H1 (cell line): Measurements from ENCODE around the gene LRP5. TPM values are rescaled to one million over a fixed set of nuclear protein-coding genes. Genes with fewer than 3 reads are reported as not detected.
A peak's percentile ranks its signal among the peaks of the same experiment; 100 is the strongest.

Source experiments
- CTCF ChIA-PET: fragments of 300-600 bp; sonication (Branson Sonifier 250); formaldehyde crosslinking; loops from one replicate; lab custom pipeline; 2021; ENCODE audit not compliant: partially characterized antibody; lab: Charles Lee
- POLR2A ChIA-PET: fragments of 300-600 bp; sonication (Branson Sonifier 250); formaldehyde crosslinking; loops from one replicate; lab custom pipeline; 2021; ENCODE audit warnings: inconsistent platforms; ENCODE audit not compliant: partially characterized antibody; lab: Charles Lee
- DNase-seq, 2 experiments: peaks; one replicate each; pipeline versions ENCODE4 v3.0.0 to v3.0.0-alpha.2; 2010 to 2022; ENCODE audit warnings: low spot score in 2 of 2, low read depth in 1 of 2, mixed read lengths in 1 of 2
- FAIRE-seq: peaks from 2 replicates; lab custom pipeline; 2011; peaks lifted over from hg19 to GRCh38; lab: Jason Lieb, UNC
- H2AFZ ChIP-seq: 2 replicates; pipeline ENCODE4 v1.8.1; 2012; ENCODE audit warnings: low read length, inconsistent platforms
- H2AK5ac ChIP-seq: 2 replicates; pipeline ENCODE4 v1.6.1; 2013; ENCODE audit warnings: low read depth, low read length
- H2BK120ac ChIP-seq: replicated peaks from 2 replicates; pipeline ENCODE3; 2013; ENCODE audit warnings: low read depth, low read length, inconsistent platforms
- H2BK12ac ChIP-seq: 2 replicates; pipeline ENCODE4 v1.6.1; 2013; ENCODE audit warnings: low read depth, low read length
- H2BK15ac ChIP-seq: 2 replicates; pipeline ENCODE4 v1.6.1; 2013; ENCODE audit warnings: low read length
- H2BK20ac ChIP-seq: 2 replicates; pipeline ENCODE4 v1.6.1; 2013; ENCODE audit warnings: low read length
- H2BK5ac ChIP-seq: 2 replicates; pipeline ENCODE4 v1.6.1; 2013; ENCODE audit warnings: low read depth, low read length
- H3K14ac ChIP-seq: 2 replicates; pipeline ENCODE4 v1.6.1; 2013; ENCODE audit warnings: inconsistent platforms; ENCODE audit not compliant: insufficient read length
- H3K18ac ChIP-seq: 2 replicates; pipeline ENCODE4 v1.6.1; 2013; ENCODE audit warnings: low read length; ENCODE audit errors: extremely low read depth
- H3K23ac ChIP-seq: 2 replicates; pipeline ENCODE4 v1.6.1; 2013; ENCODE audit warnings: inconsistent platforms; ENCODE audit not compliant: insufficient read length
- H3K23me2 ChIP-seq: 2 replicates; pipeline ENCODE4 v1.6.1; 2013; ENCODE audit warnings: low read depth, low read length
- H3K27ac ChIP-seq: 2 replicates; pipeline ENCODE4 v1.6.1; 2011; ENCODE audit warnings: low read depth, low read length, inconsistent platforms
- H3K27me3 ChIP-seq, 4 experiments: replicated peaks in 1 of 4; 1 replicate in 1 of 4; 2 replicates in 3 of 4; pipeline versions ENCODE4 v1.6.1 to v1.8.1; 2011 to 2013; ENCODE audit warnings: low read length in 3 of 4, mild to moderate bottlenecking in 3 of 4, inconsistent platforms in 2 of 4, mixed read lengths in 2 of 4, moderate library complexity in 1 of 4; ENCODE audit not compliant: control insufficient read depth in 3 of 4, insufficient read depth in 3 of 4; ENCODE audit errors: extremely low read depth in 1 of 4
- H3K36me3 ChIP-seq, 4 experiments: 2 replicates each; pipeline versions ENCODE4 v1.6.1 to v1.8.1; 2011 to 2013; ENCODE audit warnings: mild to moderate bottlenecking in 4 of 4, low read length in 3 of 4, moderate library complexity in 2 of 4, control low read depth in 1 of 4, inconsistent platforms in 1 of 4; ENCODE audit not compliant: insufficient read depth in 4 of 4, control insufficient read depth in 2 of 4
- H3K4ac ChIP-seq: replicated peaks from 2 replicates; pipeline ENCODE3; 2013; ENCODE audit warnings: low read length, low read depth, mixed read lengths, inconsistent platforms; ENCODE audit not compliant: insufficient read length
- H3K4me1 ChIP-seq, 4 experiments: replicated peaks in 1 of 4; 1 replicate in 1 of 4; 2 replicates in 3 of 4; pipeline versions ENCODE4 v1.6.1 to v1.8.1; 2011 to 2013; ENCODE audit warnings: low read length in 3 of 4, inconsistent platforms in 2 of 4, mixed read lengths in 1 of 4; ENCODE audit not compliant: insufficient read depth in 4 of 4, control insufficient read depth in 3 of 4
- H3K4me2 ChIP-seq, 2 experiments: 2 replicates each; pipeline versions ENCODE4 v1.6.1 to v1.8.1; 2011 to 2013; ENCODE audit warnings: low read depth in 2 of 2, low read length in 2 of 2, control low read depth in 1 of 2, inconsistent platforms in 1 of 2, mild to moderate bottlenecking in 1 of 2; ENCODE audit not compliant: insufficient read depth in 1 of 2
- H3K4me3 ChIP-seq, 4 experiments: fragments of 200-600, 300-600 bp in 1 of 4; sonication (generic), shearing (Covaris generic), sonication (Bioruptor Twin) in 1 of 4; 2 replicates each; pipeline versions ENCODE4 v1.5.1 to v1.8.1; 2011 to 2016; ENCODE audit warnings: low read length in 4 of 4, low read depth in 3 of 4, control low read depth in 2 of 4, inconsistent platforms in 2 of 4, mild to moderate bottlenecking in 2 of 4, mixed read lengths in 1 of 4, moderate library complexity in 1 of 4; ENCODE audit not compliant: insufficient read depth in 2 of 4; ENCODE audit errors: extremely low read depth in 1 of 4
- H3K56ac ChIP-seq: replicated peaks from 2 replicates; pipeline ENCODE3; 2013; ENCODE audit warnings: low read depth, mild to moderate bottlenecking, mixed read lengths, low read length, inconsistent platforms; ENCODE audit not compliant: insufficient read length
- H3K79me1 ChIP-seq: 2 replicates; pipeline ENCODE4 v1.6.1; 2013; ENCODE audit warnings: low read depth, low read length, control low read depth
- H3K79me2 ChIP-seq, 2 experiments: 2 replicates each; pipeline versions ENCODE4 v1.6.1 to v1.8.1; 2012 to 2013; ENCODE audit warnings: low read length in 2 of 2, mild to moderate bottlenecking in 2 of 2, inconsistent platforms in 1 of 2; ENCODE audit not compliant: insufficient read depth in 2 of 2, control insufficient read depth in 1 of 2
- H3K9ac ChIP-seq, 4 experiments: replicated peaks in 1 of 4; 1 replicate in 1 of 4; 2 replicates in 3 of 4; pipeline versions ENCODE4 v1.6.1 to v1.8.1; 2011 to 2013; ENCODE audit warnings: low read depth in 3 of 4, low read length in 3 of 4, control low read depth in 2 of 4, mild to moderate bottlenecking in 2 of 4, moderate library complexity in 2 of 4, inconsistent platforms in 1 of 4; ENCODE audit errors: extremely low read depth in 1 of 4
- H3K9me3 ChIP-seq, 2 experiments: 2 replicates each; pipeline versions ENCODE4 v1.6.1 to v1.8.1; 2012 to 2013; ENCODE audit warnings: mild to moderate bottlenecking in 2 of 2, moderate library complexity in 2 of 2, control low read depth in 1 of 2, inconsistent platforms in 1 of 2, low read depth in 1 of 2, low read length in 1 of 2, mixed read lengths in 1 of 2; ENCODE audit not compliant: insufficient read depth in 2 of 2
- H4K20me1 ChIP-seq, 2 experiments: replicated peaks in 1 of 2; 2 replicates each; pipeline versions ENCODE3 to v1.8.1; 2011 to 2013; ENCODE audit warnings: inconsistent platforms in 2 of 2, low read length in 2 of 2, mild to moderate bottlenecking in 1 of 2; ENCODE audit not compliant: insufficient read depth in 2 of 2, control insufficient read depth in 1 of 2
- H4K5ac ChIP-seq: 2 replicates; pipeline ENCODE4 v1.6.1; 2013; ENCODE audit warnings: low read length, low read depth, mixed read lengths, inconsistent platforms; ENCODE audit not compliant: insufficient read length
- H4K8ac ChIP-seq: 2 replicates; pipeline ENCODE4 v1.8.0; 2013; ENCODE audit warnings: mild to moderate bottlenecking, moderate library complexity, low read length, inconsistent platforms; ENCODE audit not compliant: insufficient read depth; ENCODE audit errors: extremely low read depth
- H4K91ac ChIP-seq: replicated peaks from 2 replicates; pipeline ENCODE3; 2013; ENCODE audit warnings: low read length, mixed read lengths, inconsistent platforms; ENCODE audit not compliant: insufficient read length
- RAD21 ChIP-seq, 2 experiments: IDR thresholded peaks in 1 of 2; conservative IDR thresholded peaks in 1 of 2; 2 replicates each; pipeline ENCODE4 v1.6.1; 2011; ENCODE audit warnings: low read depth in 2 of 2, low read length in 2 of 2, improper control_type of control experiment in 1 of 2, inconsistent platforms in 1 of 2, mild to moderate bottlenecking in 1 of 2, moderate library complexity in 1 of 2
- SP1 ChIP-seq: IDR thresholded peaks from 2 replicates; pipeline ENCODE4 v1.6.1; 2011; ENCODE audit warnings: low read depth, low read length
- YY1 ChIP-seq: IDR thresholded peaks from 2 replicates; pipeline ENCODE4 v1.6.1; 2011; ENCODE audit warnings: low read depth, mild to moderate bottlenecking, low read length
- WGBS, 2 experiments: shearing (Covaris generic) in 1 of 2; methylation state at CpG; one replicate each; pipeline versions ENCODE4 v1.1.6 to v1.1.7; 2013 to 2015; ENCODE audit warnings: low lambda C conversion rate in 2 of 2, mixed read lengths in 2 of 2, inconsistent platforms in 1 of 2, low coverage in 1 of 2, missing lambda C conversion rate in 1 of 2; ENCODE audit not compliant: insufficient replicate concordance in 2 of 2, insufficient coverage in 1 of 2, insufficient read length in 1 of 2; ENCODE audit errors: extremely low coverage in 1 of 2, missing lambda C conversion rate in 1 of 2; 5-methylcytosine and 5-hydroxymethylcytosine counted together
- polyA plus RNA-seq, 7 experiments: library from polyadenylated mRNA; depleted of rRNA in 3 of 7; stranded (reverse) in 5 of 7; unstranded in 2 of 7; fragments of >200 nt in 5 of 7; fragments of 200-250 nt in 2 of 7; gene quantifications; 1 replicate in 5 of 7; 2 replicates in 1 of 7; 4 replicates in 1 of 7; pipeline versions ENCODE4 v1.2.1 to v1.2.3, GENCODE V29; 2011 to 2013; ENCODE audit warnings: missing spikeins in 2 of 7, mixed read lengths in 2 of 7
- total RNA-seq: library from RNA; stranded (reverse); fragmentation: NEBNext Ultra II Directional; extraction: Animal tissue kit (Norgen Biotek cat#: 25700); gene quantifications from 2 replicates; pipeline ENCODE4 v1.2.1, GENCODE V29; 2021
- TF ChIP-seq, protein P1 (sequence below), 3 experiments: IDR thresholded peaks; 1 replicate in 2 of 3; 2 replicates in 1 of 3; pipeline versions ENCODE4 v1.5.1 to v1.6.1; 2011; ENCODE audit warnings: low read length in 3 of 3, mild to moderate bottlenecking in 3 of 3, inconsistent platforms in 2 of 3, low read depth in 1 of 3, moderate library complexity in 1 of 3; ENCODE audit not compliant: insufficient read depth in 1 of 3; ENCODE audit errors: control extremely low read depth in 1 of 3

The LRP5 gene
- total and polyA plus RNA-seq, 2 of the 8 experiments (the other 6 are each of a cell fraction or from before 2014, with no cell fraction given): 19.0 to 38.9 TPM

DNA sequence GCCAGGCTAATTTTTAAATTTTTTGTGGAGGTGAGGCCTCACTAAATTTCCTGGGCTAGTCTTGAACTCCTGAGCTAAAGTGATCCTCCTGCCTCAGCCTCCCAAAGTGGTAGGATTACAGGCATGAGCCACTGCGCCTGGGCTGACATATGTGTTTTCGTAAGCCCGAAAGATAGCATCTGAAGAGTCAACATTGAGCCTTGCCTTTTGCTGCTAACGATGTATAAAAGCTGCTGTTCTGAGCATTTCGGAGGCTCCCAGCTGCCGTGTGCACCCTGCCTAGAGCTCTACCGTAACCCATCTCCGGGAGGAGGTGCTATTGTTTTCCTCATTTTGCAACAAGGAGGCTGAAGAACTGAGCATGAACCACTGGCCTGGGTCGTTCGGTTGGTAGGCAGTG lies 130.0 kb downstream of the LRP5 start:
- Histone ChIP-seq H2BK20ac (no peak overlapping the region), H3K4me1 (peaks cover 3 to 22% (median 9%) of the 10 kb centered on the region in 4 experiments), H3K27me3 (no peaks in the 10 kb centered on the region), H3K4me3 (no peak overlapping the region), H3K23ac (no peak overlapping the region), H3K27ac (no peak overlapping the region), H4K5ac (no peak overlapping the region), H2BK15ac (no peak overlapping the region), H3K4ac (no peak overlapping the region), H3K14ac (no peak overlapping the region), H4K91ac (no peak overlapping the region), H3K79me2 (no peaks in the 10 kb centered on the region), H3K79me1 (no peaks in the 10 kb centered on the region), H4K8ac (no peak overlapping the region), H3K18ac (no peak overlapping the region), H2BK12ac (0 out of 2 replicates have a peak overlapping the region, but pooled peaks have one; percentile 69), H3K23me2 (no peaks in the 10 kb centered on the region), H4K20me1 (peaks cover 0 to 4% of the 10 kb centered on the region in 2 experiments), H2BK5ac (0 out of 2 replicates have a peak overlapping the region, but pooled peaks have one; percentile 5), H3K9me3 (no peaks in the 10 kb centered on the region), H3K9ac (no peak overlapping the region), H2BK120ac (no peak overlapping the region), H3K56ac (no peak overlapping the region), H2AFZ (no peak overlapping the region), H3K36me3 (no peaks in the 10 kb centered on the region; a peak in 2 of 8 replicates), H3K4me2 (no peak overlapping the region), H2AK5ac (no peak overlapping the region)
- FAIRE-seq (no peak), DNase-seq (no peak)
- ChIA-PET POLR2A (no interaction called here), CTCF (interaction anchor here (0.7 kb wide), 1 partner anchor 39 kb away, joined by 3 read pairs; no protein-coding TSS in a partner anchor)
- 94% methylated on average over 10 of the region's 10 CpGs; no CpG with 5 or more reads in 1 of the 2 experiments for WGBS, 2 experiments
- TF ChIP-seq, protein P1, sequence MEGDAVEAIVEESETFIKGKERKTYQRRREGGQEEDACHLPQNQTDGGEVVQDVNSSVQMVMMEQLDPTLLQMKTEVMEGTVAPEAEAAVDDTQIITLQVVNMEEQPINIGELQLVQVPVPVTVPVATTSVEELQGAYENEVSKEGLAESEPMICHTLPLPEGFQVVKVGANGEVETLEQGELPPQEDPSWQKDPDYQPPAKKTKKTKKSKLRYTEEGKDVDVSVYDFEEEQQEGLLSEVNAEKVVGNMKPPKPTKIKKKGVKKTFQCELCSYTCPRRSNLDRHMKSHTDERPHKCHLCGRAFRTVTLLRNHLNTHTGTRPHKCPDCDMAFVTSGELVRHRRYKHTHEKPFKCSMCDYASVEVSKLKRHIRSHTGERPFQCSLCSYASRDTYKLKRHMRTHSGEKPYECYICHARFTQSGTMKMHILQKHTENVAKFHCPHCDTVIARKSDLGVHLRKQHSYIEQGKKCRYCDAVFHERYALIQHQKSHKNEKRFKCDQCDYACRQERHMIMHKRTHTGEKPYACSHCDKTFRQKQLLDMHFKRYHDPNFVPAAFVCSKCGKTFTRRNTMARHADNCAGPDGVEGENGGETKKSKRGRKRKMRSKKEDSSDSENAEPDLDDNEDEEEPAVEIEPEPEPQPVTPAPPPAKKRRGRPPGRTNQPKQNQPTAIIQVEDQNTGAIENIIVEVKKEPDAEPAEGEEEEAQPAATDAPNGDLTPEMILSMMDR (IDR thresholded peaks at IDR 0.05; ENCODE audit: control extremely low read depth in 1 of 3, insufficient read depth in 1 of 3, low read depth in 1 of 3, low read length in 3 of 3): no peak
- no peak for TF ChIP-seq RAD21 (IDR thresholded peaks at IDR 0.05 in 1 of 2, conservative IDR thresholded peaks at IDR 0.05 in 1 of 2; ENCODE audit: low read depth in 2 of 2, low read length in 2 of 2)
- TF ChIP-seq SP1: no peak
- no peak for TF ChIP-seq YY1
